ENCODE data around the gene PREX1.

PREX1 gene

DNA sequence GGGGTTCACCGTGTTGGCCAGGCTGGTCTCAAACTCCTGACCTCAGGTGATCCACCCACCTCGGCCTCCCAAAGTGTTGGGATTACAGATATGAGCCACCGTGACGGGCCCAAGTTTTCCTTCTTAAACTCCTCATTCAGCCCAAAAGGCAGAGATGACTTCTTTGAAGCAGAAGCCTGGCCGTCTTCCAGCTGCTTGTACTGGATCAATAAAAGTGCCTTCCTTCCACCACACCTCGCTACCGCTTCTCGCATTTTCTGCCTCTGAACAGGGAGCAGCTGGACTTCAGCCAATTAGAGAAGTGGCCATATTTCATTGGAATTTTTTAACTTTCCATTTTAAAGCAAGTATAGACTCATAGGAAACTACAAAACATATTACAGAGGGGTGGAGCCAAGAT, 241.1 kb downstream of the PREX1 start:
- Mint-ChIP-seq H3K27ac (peak overlapping the region in 2 of 3 experiments; percentile 17 to 45), H3K27me3 (ENCODE audit: low read depth) (peaks cover 24% of the 10 kb centered on the region), H3K36me3 (ENCODE audit: low read depth) (peaks cover 4% of the 10 kb centered on the region), H3K9me3 (peaks cover 14% of the 10 kb centered on the region), H3K4me1 (peaks cover 31% of the 10 kb centered on the region), H3K4me3 (no peak overlapping the region)
- TF ChIP-seq, protein P1, sequence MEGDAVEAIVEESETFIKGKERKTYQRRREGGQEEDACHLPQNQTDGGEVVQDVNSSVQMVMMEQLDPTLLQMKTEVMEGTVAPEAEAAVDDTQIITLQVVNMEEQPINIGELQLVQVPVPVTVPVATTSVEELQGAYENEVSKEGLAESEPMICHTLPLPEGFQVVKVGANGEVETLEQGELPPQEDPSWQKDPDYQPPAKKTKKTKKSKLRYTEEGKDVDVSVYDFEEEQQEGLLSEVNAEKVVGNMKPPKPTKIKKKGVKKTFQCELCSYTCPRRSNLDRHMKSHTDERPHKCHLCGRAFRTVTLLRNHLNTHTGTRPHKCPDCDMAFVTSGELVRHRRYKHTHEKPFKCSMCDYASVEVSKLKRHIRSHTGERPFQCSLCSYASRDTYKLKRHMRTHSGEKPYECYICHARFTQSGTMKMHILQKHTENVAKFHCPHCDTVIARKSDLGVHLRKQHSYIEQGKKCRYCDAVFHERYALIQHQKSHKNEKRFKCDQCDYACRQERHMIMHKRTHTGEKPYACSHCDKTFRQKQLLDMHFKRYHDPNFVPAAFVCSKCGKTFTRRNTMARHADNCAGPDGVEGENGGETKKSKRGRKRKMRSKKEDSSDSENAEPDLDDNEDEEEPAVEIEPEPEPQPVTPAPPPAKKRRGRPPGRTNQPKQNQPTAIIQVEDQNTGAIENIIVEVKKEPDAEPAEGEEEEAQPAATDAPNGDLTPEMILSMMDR (IDR thresholded peaks at IDR 0.05; ENCODE audit: unreplicated experiment in 3 of 3), result no peak

DNA sequence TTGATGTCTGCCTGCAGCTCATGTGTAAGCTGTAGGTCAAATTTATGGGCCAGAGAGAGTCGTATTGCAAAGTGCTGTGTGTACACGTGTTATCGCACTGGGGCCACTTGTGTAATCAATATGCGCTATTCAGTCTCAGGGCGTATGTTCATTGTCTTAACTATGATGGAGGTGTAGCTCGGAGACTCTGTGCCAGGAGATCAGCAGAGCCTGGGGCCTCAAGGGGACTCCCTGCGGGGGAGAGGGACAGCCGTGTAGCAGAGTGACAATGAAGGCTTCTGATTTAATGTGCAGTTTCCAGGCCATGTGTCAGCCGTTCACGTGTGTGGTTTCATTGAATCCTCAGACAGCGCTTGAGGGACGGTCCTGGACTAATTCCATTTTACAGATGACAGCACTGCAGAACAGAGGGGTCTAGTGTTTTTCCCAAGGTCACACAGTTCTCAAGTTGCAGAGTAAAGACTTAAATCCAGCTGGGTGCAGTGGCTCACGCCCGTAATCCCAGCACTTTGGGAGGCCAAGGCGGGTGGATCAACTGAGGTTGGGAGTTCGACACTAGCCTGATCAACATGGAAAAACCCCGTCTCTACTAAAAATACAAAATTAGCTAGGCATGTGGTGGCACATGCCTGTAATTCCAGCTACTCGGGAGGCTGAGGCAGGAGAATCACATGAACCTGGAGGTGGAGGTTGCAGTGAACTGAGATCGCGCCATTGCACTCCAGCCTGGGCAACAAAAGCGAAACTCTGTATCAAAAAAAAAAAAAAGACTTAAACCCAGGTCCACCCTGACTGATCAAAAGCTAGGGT, 242.5 kb downstream of the PREX1 start:
- Mint-ChIP-seq H3K36me3 (ENCODE audit: low read depth) (peaks cover 4% of the 10 kb centered on the region), H3K27ac (peak overlapping the region in 1 of 3 experiments; percentile 14), H3K4me1 (peaks cover 31% of the 10 kb centered on the region), H3K4me3 (no peak overlapping the region), H3K9me3 (peaks cover 14% of the 10 kb centered on the region), H3K27me3 (ENCODE audit: low read depth) (peaks cover 32% of the 10 kb centered on the region)
- TF ChIP-seq, protein P1 (IDR thresholded peaks at IDR 0.05; ENCODE audit: unreplicated experiment in 3 of 3), result no peak

DNA sequence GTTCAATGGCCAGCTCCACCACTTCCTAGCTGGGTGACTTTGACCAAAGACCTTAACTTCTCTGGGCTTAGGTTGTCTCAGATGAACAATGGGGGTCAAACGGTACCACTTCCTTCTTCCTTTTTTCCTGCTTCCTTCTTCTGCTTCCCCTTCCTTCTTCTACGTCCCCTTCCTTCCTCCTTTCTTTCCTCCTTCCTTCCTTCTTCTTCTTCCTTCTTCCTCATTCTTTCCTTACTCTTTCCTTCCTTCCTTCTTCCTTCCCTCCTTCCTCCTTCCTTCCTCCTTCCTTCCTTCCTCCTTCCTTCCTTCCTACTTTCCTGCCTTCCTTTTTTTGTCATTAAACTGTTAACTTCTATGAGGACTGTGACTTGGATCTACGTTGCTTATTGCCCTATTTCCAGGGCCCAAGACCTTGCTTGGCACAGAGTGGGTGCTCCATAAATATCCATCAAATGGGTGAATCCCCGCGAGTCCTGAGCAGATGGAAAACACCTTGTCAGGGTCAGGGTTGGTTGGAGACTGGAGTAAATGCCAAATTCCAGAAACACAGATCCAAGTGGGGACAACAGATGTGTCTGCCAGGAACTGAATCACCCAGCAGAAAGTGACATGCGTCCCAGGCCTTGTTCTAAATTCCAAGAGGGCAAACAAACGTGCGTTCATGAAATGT, 243.3 kb downstream of the PREX1 start:
- Mint-ChIP-seq H3K27ac (peak overlapping the region in 2 of 3 experiments; percentile 12 to 14), H3K4me1 (peaks cover 31% of the 10 kb centered on the region), H3K4me3 (no peak overlapping the region), H3K9me3 (peaks cover 14% of the 10 kb centered on the region), H3K27me3 (ENCODE audit: low read depth) (peaks cover 32% of the 10 kb centered on the region), H3K36me3 (ENCODE audit: low read depth) (peaks cover 4% of the 10 kb centered on the region)
- TF ChIP-seq, protein P1 (IDR thresholded peaks at IDR 0.05; ENCODE audit: unreplicated experiment in 3 of 3), result no peak

DNA sequence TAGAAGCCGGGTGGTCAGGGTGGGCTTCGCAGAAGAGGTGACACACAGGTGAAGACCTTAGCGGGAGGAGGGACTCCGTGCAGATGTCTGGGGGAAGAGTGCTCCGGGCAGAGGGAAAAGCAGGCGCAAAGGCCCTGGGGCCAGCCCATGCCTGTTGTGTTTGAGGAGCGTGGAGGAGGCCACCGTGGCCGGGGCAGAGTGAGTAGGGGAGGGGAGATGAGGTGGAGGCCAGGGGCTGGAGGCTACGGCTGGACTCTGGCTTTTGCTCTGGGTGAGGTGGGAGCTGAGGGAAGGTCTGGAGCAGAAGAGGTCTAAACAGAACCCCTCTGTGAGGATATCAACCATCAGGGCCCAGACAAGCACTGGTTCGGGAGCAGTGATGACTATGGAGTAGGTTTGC, 244.0 kb downstream of the PREX1 start:
- H3K4me3 Mint-ChIP-seq, result no peak overlapping the region
- peaks cover 31% of the 10 kb centered on the region for H3K4me1 Mint-ChIP-seq
- TF ChIP-seq, protein P1 (IDR thresholded peaks at IDR 0.05; ENCODE audit: unreplicated experiment in 3 of 3), result no peak
- peaks cover 14% of the 10 kb centered on the region for H3K9me3 Mint-ChIP-seq
- peaks cover 4% of the 10 kb centered on the region for H3K36me3 Mint-ChIP-seq (ENCODE audit: low read depth)
- peaks cover 32% of the 10 kb centered on the region for H3K27me3 Mint-ChIP-seq (ENCODE audit: low read depth)
- no peak overlapping the region for H3K27ac Mint-ChIP-seq

DNA sequence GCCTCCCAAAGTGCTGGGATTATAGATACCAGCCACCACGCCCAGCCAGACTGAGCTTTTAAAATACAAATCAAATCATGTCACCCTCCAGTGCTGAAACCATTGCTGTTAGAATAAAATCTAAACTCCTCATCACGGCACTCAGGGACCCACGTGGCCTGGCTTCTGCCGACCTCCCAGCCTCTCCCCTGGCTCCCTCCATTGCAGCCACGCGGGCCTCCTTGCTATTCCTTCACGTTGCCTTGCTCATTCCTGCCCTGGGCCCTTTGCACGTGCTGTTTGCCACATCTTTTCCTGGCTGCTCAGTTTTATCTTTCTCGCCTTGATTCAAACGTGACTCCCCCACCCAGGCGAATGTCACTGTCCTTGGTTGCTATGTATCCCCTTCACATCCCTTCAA, 244.6 kb downstream of the PREX1 start:
- TF ChIP-seq, protein P1 (IDR thresholded peaks at IDR 0.05; ENCODE audit: unreplicated experiment in 3 of 3), result no peak
- Mint-ChIP-seq H3K4me3 (no peak overlapping the region), H3K9me3 (peaks cover 8% of the 10 kb centered on the region), H3K27me3 (ENCODE audit: low read depth) (peaks cover 36% of the 10 kb centered on the region), H3K4me1 (peaks cover 31% of the 10 kb centered on the region), H3K27ac (no peak overlapping the region), H3K36me3 (ENCODE audit: low read depth) (peaks cover 4% of the 10 kb centered on the region)
